ENCODE measurements around the gene C5orf15.
"Not testable (repeated sequence)": the region's sequence is repeated elsewhere in the genome, so short reads cannot be mapped to it uniquely, and the experiment has no call there.

Gene C5orf15

DNA sequence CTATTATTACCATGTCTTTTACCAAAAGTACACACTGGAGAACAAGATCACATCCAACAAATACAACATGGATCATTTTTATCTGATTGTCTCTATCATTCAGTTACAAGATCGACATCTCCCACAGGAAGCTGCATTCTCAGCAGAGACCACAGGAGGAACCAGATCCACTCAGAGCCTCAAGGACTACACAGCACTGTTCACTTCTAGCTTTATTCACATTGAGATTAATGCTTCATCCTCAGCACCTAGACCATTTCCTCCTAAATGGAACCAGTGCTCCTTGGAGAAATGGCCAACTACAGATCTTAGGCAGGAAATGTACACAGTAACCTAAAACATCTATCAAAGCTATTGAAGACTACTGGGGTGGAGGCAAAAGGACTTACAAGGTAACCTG, 13.3 kb upstream of the C5orf15 start:
- H3K4me3 ChIP-seq (ENCODE audit: control insufficient read depth, low read depth, low read length), result no peak overlapping the region
- TF ChIP-seq, protein P1, sequence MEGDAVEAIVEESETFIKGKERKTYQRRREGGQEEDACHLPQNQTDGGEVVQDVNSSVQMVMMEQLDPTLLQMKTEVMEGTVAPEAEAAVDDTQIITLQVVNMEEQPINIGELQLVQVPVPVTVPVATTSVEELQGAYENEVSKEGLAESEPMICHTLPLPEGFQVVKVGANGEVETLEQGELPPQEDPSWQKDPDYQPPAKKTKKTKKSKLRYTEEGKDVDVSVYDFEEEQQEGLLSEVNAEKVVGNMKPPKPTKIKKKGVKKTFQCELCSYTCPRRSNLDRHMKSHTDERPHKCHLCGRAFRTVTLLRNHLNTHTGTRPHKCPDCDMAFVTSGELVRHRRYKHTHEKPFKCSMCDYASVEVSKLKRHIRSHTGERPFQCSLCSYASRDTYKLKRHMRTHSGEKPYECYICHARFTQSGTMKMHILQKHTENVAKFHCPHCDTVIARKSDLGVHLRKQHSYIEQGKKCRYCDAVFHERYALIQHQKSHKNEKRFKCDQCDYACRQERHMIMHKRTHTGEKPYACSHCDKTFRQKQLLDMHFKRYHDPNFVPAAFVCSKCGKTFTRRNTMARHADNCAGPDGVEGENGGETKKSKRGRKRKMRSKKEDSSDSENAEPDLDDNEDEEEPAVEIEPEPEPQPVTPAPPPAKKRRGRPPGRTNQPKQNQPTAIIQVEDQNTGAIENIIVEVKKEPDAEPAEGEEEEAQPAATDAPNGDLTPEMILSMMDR (conservative IDR thresholded peaks at IDR 0.05; ENCODE audit: control insufficient read depth, insufficient read depth, low read depth, low read length), result no peak
- no peak for DNase-seq (ENCODE audit: low read depth)

DNA sequence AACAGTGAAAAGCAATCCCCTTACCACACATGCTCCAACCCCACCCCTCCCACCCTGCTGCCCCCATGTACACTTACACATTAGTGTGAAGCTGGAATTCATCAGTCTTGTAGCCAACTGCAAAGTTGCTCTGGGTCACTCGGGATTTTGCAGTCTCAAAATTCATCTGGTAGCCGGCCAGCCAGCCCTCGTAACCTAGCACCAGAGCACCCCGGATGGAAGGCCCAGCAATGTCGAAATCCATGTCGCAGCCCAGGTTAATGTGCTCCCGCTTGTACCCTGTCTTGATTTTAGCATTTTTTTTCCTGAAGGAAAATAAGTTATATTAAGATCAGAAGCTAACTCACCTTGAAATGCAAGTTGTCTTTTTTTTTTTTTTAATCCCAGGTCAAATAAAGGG, 12.2 kb upstream of the C5orf15 start:
- DNase-seq (ENCODE audit: low read depth), result no peak
- H3K4me3 ChIP-seq (ENCODE audit: control insufficient read depth, low read depth, low read length), result no peak overlapping the region
- TF ChIP-seq, protein P1 (conservative IDR thresholded peaks at IDR 0.05; ENCODE audit: control insufficient read depth, insufficient read depth, low read depth, low read length), result no peak

DNA sequence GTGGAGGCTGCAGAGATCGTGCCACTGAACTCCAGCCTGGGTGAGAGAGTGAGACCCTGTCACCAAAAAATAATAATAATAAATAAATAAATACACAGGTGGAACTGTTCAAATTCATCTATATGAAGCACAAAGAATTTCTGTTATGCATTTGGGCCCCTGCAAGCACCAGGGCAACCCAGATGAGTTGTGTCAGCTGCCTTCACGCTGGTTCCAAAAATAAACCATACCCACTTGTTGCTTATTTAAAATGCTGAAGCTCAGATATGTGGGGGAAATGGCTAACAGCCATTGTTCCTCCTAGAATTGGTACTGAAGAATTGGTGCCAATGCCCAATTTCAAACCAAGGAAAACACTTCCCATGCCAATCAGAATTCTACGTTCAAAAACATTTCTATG, 10.5 kb upstream of the C5orf15 start:
- no peak for DNase-seq (ENCODE audit: low read depth)
- TF ChIP-seq, protein P1 (conservative IDR thresholded peaks at IDR 0.05; ENCODE audit: control insufficient read depth, insufficient read depth, low read depth, low read length), result no peak
- H3K4me3 ChIP-seq (ENCODE audit: control insufficient read depth, low read depth, low read length), result no peak overlapping the region

DNA sequence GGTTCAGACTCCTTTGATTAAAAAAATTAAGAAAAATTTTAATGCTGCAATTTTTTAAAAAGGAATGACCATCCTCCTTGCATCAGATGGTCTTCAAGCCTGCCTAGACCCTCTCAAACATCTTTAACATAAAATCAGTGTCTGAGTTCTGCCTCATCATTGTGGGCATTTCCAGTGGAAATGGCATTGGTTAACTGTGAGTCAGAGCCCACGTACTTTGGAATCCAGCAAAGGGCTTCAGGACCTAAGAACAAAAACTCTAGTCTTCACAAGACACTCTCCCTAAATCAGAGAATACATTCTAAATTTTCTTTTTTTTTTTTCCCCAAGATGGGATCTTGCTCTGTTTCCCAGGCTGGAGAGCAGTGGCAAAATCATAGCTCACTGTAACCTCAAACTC, 9.4 kb upstream of the C5orf15 start:
- no peak overlapping the region for H3K4me3 ChIP-seq (ENCODE audit: control insufficient read depth, low read depth, low read length)
- peak; percentile 67 for DNase-seq (ENCODE audit: low read depth)
- TF ChIP-seq, protein P1 (conservative IDR thresholded peaks at IDR 0.05; ENCODE audit: control insufficient read depth, insufficient read depth, low read depth, low read length), result no peak

DNA sequence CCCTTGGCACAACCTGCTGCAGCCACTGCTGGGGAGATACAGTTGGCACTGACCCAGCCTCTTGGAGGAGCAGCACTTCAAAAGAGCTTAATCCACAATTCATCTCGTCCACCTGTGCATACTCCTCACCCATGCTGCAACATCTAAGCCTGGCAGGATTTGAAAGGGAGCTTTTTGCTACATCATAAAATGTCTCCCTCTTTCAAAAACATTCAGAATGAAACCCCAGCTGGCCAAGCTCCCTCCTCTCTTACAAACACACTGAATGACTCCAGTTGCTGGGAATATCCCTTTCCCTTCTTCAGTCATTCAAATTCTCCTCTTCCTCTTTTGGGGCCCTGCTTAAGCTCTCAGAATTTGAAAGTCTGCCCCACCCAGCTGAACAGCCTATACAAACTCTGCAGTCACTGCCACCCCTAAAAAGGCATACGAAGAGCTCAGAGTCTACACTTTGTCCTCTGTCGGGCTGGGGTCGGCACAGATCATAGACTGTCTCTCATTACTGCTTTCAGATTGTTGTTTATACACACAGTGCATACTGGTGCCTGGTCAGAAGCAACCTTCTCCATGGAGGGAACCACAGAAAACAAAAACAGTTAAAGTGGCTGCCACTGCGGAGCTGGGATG, 8.8 kb upstream of the C5orf15 start:
- no peak for DNase-seq (ENCODE audit: low read depth)
- no peak overlapping the region for H3K4me3 ChIP-seq (ENCODE audit: control insufficient read depth, low read depth, low read length)
- TF ChIP-seq, protein P1 (conservative IDR thresholded peaks at IDR 0.05; ENCODE audit: control insufficient read depth, insufficient read depth, low read depth, low read length), result no peak

DNA sequence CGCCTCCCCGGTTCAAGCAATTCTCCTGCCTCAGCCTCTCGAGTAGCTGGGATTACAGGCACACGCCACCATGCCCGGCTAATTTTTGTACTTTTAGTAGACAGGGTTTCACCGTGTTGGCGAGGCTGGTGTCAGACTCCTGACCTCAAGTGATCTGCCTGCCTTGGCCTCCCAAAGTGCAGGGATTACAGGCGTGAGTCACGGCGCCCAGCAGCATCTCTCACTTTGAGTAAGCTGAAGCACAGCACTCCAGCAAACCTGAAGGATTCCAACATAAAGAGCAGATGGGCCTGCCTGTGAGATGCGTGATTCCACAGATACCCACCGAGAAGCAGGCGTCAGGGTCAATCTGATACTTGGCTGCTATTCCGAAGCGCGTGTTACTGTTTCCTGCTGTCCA, 7.1 kb upstream of the C5orf15 start:
- DNase-seq (ENCODE audit: low read depth); H3K4me3 ChIP-seq (ENCODE audit: control insufficient read depth, low read depth, low read length): not testable (repeated sequence)

DNA sequence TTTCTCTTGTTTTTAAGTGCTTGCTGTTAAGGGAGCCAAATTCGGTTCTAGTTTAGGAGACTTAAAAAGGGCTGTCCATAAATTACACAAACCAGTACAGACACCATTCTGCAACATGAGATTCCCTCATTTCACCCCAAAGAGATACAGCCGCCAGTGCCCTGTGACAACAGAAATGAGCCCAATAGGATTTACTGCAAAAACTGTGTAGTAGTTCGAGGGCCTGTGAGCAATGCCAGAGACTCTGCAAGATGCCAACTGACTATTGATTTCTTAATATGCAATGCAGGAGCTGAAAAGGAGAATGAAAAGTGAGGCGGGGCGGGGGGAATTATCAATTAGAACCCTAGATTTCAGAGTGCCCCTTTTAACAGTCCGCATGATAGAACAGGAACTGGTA, 5.7 kb upstream of the C5orf15 start:
- DNase-seq (ENCODE audit: low read depth), result no peak
- TF ChIP-seq, protein P1 (conservative IDR thresholded peaks at IDR 0.05; ENCODE audit: control insufficient read depth, insufficient read depth, low read depth, low read length), result no peak
- H3K4me3 ChIP-seq (ENCODE audit: control insufficient read depth, low read depth, low read length), result no peak overlapping the region
